Ammon's horn (tissue), 1 donor: ENCODE results near the gene ILF2.
A peak's percentile ranks its signal among the peaks of the same experiment; 100 is the strongest.
"Not testable (repeated sequence)": the region's sequence is repeated elsewhere in the genome, so short reads cannot be mapped to it uniquely, and the experiment has no call there.

Source experiments
- DNase-seq: peaks from one replicate; pipeline ENCODE4 v3.0.0-alpha.2; 2016; ENCODE audit warnings: low spot score

ILF2 gene

DNA sequence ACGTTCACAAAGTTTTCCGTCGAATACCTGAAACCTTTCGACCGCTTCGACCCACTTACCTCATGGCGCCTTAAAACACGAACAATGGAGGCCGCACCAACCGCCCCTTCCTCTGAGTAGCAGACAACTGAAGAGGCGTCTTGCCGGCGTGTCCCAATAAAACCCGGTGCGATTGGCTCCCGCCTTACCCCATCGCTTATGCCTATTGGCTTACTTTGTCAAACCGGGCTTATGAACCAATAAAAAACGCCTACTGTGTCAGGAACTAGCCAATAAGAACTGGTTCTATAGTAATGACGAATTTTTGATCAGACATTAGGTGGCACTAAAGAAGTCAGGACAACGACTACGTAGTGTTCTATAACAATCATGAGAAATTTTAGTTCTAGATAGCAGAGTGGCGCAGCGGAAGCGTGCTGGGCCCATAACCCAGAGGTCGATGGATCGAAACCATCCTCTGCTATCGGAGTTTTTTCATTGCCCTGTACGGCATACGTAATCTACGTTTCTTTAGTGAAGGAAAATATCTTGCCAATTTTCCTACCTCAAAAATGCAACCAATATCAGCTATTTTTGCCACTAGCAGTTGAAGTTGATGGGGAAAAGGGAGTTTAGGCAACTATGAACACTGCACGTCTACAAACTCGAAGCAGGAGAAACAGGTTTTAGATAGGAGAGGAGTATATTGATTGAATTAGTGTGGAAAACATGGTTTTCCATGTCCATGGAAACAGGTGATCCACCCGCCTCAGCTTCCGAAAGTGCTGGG is at the start of gene ILF2:
Gene ILF2, minus strand, starts transcription at position 135 of the 769 bp plus-strand sequence. Its CDS starts 71 bp downstream, at position 64.
- peak; percentile 96 for DNase-seq

GRCh38 chr1:153717330-153717729 is 46.5 kb upstream of the ILF2 start:
- no peak for DNase-seq

DNA sequence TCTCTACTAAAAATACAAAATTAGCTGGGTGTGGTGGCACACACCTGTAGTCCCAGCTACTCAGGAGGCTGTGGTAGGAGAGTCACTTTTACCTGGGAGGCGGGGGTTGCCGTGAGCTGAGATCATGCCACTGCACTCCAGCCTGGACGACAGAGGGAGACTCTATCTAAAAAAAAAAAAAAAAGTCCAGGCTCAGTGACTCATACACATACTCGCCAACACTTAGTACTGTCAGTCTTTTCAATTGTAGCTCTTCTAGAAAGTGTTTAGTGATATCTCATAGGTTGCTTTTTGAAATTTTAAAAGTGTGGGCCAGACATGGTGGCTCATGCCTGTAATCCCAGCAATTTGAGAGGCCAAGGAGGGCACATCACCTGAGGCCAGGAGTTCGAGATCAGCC is 45.4 kb upstream of the ILF2 start:
- not testable (repeated sequence) for DNase-seq

DNA sequence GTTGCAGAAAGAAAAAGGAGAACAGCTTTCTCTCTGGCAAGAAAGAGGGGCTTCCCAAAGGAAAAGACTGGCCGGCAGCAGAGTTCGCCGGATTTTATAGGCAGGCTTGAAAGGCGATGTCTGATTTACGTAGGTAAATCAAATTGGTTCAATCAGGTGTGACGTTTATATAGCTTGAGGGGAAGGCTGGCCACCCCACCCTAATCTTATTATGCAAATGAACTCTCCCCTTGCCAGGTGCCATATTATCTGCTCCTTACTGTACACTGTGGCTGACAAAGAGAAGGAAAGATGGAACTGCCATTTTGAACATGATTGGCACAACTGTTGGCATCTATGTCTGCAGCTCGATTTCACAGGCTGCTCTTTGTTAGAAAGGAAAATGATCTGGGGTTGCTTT is 40.2 kb upstream of the ILF2 start:
- no peak for DNase-seq

GRCh38 chr1:153705484-153705883 is 34.7 kb upstream of the ILF2 start:
- no peak for DNase-seq

DNA sequence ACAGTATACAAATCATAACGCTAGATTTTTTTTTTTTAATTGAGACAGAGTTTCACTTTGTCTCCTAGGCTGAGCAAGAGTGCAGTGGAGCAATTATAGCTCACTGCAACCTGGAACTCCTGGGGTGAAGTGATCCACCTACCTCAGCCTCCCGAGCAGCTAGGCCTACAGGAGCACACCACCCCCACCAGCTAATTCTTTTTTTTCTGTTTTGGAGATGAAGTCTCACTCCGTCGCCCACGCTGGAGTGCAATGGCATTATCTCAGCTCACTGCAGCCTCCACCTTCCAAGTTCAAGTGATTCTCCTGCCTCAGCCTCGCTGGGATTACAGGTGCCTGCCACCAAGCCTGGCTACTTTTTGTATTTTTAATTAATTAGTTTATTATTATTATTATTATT is 29.0 kb upstream of the ILF2 start:
- DNase-seq: no peak

GRCh38 chr1:153698923-153699714 is 28.3 kb upstream of the ILF2 start:
- DNase-seq: no peak

DNA sequence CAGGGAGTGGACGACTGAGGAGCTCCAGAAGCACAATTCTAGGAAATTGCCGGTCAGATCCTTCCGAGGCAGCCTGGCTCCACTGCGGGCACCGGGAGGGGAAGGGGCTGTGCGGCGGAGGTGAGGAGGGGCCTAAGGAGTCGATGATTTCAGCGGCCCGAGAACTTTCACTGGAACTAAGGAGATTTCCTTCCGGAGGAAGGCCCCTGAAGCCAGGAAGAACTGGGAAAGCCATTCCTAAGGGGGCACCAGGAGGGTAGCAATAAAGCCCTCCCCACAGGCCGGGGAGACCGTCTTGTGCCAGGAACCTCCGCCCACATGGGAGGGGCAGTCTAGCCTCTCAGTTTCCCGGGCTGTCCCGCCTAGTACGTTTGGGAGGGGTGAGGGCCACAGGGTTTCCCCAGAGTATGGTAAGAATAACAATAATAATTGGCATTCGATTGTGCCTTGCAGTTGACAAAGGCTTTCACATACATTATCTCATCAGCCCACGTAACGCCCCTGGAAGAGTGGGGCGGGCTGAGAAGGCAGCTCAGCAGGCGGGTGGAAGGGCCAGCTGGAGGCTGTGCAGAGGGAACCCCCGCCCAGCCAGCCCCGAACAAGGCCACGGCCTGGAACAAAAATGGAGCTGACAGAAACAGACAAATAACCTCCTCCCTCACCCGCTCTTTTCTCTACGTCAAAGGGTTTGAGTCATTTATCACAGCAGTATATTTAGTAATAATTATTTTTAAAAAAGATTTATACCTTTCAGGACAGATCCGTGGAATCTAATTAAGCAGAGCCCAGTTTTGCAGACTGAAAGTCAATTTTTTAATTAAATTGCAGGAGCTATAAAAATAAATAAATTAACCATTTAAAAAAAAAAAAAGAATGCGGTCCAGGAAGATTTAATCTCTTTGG is 27.5 kb upstream of the ILF2 start:
- DNase-seq: peak; percentile 19

DNA sequence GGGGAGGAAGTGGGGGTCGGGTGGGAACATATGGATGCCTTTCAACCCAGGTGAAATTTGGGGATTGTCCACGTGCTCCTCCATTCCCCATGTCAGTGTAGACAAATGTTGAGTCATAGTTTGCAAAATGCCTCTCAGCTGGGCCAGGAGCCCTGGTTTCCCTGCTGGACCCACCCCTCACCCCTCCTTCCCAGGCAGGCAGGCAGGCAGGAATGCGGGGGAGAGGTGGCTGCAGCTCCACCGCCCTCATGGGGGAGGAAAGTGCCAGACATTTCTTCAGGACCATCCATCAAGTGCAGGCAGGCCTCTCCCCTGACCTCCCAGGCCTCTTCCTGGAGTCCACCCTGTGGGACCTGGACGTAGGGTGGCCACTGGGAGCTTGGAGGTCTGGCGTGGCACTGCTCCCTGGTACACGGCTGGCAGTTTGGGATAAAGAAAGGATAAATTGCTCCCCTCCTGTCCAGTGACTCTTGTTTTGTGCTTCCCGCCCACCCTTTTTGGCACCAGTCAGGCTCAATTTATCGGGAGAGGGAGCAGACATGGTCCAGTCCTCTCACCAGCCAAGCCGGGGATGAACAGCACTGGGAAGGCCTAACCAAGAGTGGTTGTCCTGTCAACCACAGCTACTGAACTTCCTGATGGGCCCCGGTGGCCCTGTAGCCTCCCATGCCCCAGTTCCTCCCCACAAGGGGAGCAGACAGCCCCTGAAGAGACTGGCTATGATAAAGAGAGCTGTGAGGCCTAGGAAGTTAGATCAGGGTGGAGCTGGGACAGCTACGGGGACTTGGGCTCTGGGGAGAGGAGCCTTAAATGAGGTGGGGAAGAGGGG is 26.6 kb upstream of the ILF2 start:
- DNase-seq: no peak

GRCh38 chr1:153696741-153697140 is 25.9 kb upstream of the ILF2 start:
- no peak for DNase-seq

GRCh38 chr1:153693466-153693865 is 22.7 kb upstream of the ILF2 start:
- DNase-seq: no peak

DNA sequence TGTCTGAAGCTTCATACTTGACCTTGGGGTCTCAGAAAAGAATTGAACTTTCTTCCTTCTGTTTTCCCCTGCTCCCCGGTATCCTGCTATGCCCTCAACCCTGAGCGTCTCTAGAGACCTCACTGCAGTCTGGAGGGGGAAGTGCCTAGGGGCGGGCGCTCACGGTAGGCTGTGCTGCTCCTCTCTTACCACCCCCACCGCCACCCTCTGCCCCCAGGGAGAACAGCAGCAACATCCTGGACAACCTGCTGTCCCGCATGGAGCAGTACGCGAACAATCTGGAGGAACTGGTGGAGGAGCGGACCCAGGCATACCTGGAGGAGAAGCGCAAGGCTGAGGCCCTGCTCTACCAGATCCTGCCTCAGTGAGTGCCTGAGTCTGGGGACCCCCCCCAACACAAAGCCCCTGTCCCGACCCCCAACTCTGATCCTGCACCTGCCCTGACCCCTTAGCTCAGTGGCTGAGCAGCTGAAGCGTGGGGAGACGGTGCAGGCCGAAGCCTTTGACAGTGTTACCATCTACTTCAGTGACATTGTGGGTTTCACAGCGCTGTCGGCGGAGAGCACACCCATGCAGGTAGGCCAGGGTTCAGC is 18.0 kb upstream of the ILF2 start:
- DNase-seq: no peak

GRCh38 chr1:153688276-153688675 is 17.5 kb upstream of the ILF2 start:
- no peak for DNase-seq

- DNase-seq: no peak
Observed at GRCh38 chr1:153687346-153688125, 16.7 kb upstream of the ILF2 start.

- no peak for DNase-seq
Observed at GRCh38 chr1:153685544-153686340, 14.9 kb upstream of the ILF2 start.

DNA sequence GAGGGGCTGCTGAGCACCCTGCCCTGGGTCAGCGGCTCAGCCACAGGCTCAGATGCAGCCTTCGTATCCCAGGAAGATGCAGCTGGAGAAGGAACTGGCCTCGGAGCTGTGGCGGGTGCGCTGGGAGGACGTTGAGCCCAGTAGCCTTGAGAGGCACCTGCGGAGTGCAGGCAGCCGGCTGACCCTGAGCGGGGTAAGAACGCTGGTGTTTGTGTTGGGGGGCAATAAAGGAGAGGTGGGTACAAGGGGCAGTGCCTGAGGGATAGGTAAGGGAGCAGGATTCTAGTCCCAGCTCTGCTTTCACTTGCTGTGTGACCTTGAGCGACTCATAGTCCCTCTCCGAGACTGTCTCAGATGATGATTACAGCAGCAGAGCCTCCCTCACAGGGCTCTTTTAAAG is 14.1 kb upstream of the ILF2 start:
- DNase-seq: no peak

GRCh38 chr1:153683854-153684253 is 13.1 kb upstream of the ILF2 start:
- no peak for DNase-seq

- DNase-seq: no peak
Observed at GRCh38 chr1:153682730-153683129, 11.9 kb upstream of the ILF2 start.

GRCh38 chr1:153680120-153680403 is 9.3 kb upstream of the ILF2 start:
- DNase-seq: no peak
